T-helper 22 cell (primary cell): Measurements from ENCODE around the gene COBL.

Experiments used
- DNase-seq: peaks from one replicate; pipeline ENCODE4 v3.0.0-alpha.2; 2020; ENCODE audit warnings: low read depth

COBL gene

GRCh38 chr7:51303142-51303525 is 13.5 kb downstream of the COBL start:
- DNase-seq: no peak

- no peak for DNase-seq
These were observed 14.8 kb downstream of the COBL start for GRCh38 chr7:51301806-51302205.

- no peak for DNase-seq
These were observed 15.6 kb downstream of the COBL start for GRCh38 chr7:51300762-51301674.

- no peak for DNase-seq
These were observed 17.0 kb downstream of the COBL start for GRCh38 chr7:51299391-51300133.

DNA sequence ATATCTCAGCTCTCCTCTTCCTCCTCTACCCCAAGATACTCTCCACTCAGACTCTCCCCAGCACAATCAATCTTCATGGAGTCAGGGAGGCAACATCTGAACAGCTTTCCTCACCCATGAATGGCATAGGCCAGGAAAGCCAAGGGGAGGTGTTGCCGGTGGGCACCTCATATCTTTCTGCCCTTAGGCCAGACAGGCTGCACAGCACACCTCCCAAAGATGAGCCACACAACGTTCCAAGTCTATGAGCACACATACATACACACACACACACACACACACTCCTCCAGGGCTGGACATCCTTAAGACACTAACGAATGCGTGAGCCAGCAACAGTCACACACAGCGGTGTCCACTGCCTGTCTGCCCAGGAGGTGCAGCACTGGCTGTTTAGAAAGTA is 17.7 kb downstream of the COBL start:
- DNase-seq: no peak

DNA sequence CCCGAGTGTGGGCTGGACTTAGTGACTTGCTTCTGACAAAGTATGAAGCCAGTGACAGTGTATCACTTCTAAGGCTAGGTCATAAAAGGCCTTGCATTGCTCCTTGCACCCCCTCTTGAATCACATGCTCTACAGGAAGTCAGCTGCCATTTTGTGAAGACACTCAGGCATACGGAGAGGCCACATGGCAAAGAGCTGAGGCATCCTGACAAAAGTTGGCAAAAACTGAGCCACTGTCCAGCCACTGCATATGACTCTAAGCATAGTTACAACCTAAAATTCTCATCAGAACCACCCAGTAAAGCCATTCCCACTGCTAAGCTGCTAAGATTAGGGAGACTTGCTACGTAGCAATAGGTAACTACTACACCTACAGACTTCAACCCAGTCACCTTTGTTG is 18.6 kb downstream of the COBL start:
- DNase-seq: no peak

GRCh38 chr7:51295440-51296245 is 21.0 kb downstream of the COBL start:
- no peak for DNase-seq

GRCh38 chr7:51292596-51292995 is 24.0 kb downstream of the COBL start:
- no peak for DNase-seq

DNA sequence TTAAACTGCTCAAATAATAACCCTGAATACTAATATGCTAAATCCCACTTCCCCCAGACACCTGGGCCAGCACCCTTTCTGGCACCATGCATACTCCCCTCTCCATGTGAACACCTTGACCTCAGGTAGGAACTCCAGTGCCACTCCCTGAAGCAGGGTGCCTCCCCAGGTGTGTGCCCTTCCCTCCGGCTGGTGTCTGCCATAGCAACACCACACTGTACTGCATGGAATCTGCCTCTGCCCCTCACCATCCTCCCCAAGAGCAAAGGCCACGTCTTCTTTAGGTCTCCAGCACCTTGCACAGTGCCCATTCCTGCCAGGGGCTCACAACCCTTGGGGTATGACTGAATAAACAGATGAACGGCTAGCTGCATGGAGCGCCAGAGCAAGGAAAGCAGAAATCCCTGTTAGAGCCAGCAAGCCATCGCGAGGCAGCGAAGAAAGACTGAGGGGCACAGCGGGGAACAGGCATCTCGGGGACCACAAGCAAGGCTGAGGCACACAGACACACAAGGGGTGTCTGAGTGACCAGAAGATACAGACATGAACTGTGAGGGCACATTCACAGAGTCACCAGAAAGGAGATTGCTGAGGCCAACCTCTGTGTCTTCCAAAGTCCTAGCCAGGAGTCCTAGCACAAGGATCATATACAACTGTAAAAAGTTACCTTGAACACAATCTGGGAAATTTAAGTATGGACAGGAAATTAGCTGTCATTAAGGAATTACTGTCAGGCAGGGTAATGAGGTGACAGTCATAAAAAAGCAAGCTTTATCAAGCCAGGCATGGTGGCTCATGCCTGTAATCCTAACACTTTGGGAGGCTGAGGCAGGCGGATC is 25.7 kb downstream of the COBL start:
- DNase-seq: no peak

GRCh38 chr7:51290304-51290637 is 26.3 kb downstream of the COBL start:
- no peak for DNase-seq

GRCh38 chr7:51289623-51290303 is 26.8 kb downstream of the COBL start:
- DNase-seq: no peak

GRCh38 chr7:51288896-51289622 is 27.6 kb downstream of the COBL start:
- DNase-seq: no peak

- DNase-seq: no peak
These were observed 30.2 kb downstream of the COBL start for GRCh38 chr7:51286401-51286800.

GRCh38 chr7:51280156-51280555 is 36.5 kb downstream of the COBL start:
- no peak for DNase-seq

DNA sequence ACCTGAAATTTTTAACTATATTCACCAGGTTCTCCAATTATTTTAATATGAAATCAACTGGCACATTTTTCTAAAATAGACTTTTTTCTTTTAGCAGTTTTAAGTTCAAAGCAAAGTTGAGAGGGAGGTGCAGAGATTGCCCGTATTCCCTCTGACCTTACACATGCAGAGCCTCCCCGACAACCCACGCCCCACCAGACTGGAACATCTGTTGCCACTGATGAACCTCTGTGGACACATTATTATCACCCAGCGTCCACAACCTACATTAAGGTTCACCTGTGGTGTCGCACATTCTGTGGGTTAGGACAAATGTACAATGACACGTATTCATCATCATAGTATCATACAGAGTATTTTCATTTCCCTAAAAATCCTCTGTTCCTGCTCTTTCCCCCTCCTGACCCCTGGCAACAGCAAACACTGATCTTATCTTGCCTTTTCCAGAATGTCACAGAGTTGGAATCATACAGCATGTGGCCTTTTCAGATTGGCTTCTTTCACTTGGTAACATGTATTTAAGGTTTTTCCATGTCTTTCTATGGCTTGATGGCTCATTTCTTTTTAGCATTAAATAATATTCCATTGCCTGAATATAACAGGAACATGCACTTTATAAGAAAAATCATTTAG is 37.1 kb downstream of the COBL start:
- no peak for DNase-seq

GRCh38 chr7:51278797-51279196 is 37.8 kb downstream of the COBL start:
- DNase-seq: no peak

GRCh38 chr7:51276967-51277366 is 39.6 kb downstream of the COBL start:
- no peak for DNase-seq

- no peak for DNase-seq
These were observed 40.5 kb downstream of the COBL start for GRCh38 chr7:51276091-51276605.

DNA sequence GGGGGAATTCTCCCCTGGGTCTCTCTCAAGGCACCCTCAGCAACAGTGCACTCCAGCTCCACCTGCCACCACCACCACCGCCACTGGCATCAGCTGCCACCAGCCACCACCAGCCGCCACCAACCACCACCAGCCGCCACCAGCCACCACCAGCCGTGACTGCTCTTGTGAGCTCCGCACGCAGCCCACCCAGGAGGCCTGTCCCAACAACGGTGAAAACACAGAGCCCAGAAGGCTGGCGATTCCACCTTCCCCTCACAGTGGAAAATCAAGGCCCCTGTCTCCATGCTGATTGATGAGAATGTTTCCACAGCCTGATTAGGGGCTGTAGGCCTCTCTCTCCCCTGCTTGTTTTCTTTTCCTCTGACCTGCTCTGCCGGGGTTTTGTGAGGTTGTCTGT is 41.1 kb downstream of the COBL start:
- DNase-seq: no peak

DNA sequence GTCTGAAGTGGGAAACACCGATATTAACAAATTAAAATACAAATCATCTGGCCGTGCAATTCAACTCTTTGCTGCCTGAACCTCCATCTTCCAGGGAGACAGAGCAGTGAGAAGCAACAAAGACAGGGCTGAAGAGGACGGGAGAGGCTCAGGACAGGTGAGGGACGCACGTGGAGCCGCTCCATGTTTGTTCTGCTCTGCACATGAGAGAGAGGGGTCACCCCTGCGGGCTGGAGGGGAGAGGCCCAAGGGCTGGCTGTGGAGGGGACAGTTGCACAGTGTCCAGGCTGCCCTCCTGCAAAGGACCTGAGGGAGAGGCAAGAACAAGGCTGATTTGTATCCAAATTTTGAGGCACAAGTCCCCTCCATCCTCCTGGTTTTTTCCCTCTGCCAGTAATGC is 41.7 kb downstream of the COBL start:
- DNase-seq: no peak
